SU-DHL-6 (cell line): ENCODE measurements around the gene NAV1.
"Not testable (repeated sequence)": the region's sequence is repeated elsewhere in the genome, so short reads cannot be mapped to it uniquely, and the experiment has no call there.

ENCODE experiments used
- CTCF ChIP-seq: fragments of 200-600 bp; sonication (generic); IDR thresholded peaks from one replicate; pipeline ENCODE4 v1.5.1; 2017; ENCODE audit warnings: antibody characterized with exemption, mild to moderate bottlenecking, low read length, moderate library complexity; ENCODE audit not compliant: insufficient read depth, poor library complexity, severe bottlenecking
- EZH2phosphoT487 ChIP-seq: fragments of 200-600 bp; sonication (generic), shearing (Covaris generic); conservative IDR thresholded peaks from 2 replicates; pipeline ENCODE4 v1.6.1; 2018; ENCODE audit warnings: mild to moderate bottlenecking, antibody characterized with exemption, low read length, moderate library complexity, mixed read lengths

DNA sequence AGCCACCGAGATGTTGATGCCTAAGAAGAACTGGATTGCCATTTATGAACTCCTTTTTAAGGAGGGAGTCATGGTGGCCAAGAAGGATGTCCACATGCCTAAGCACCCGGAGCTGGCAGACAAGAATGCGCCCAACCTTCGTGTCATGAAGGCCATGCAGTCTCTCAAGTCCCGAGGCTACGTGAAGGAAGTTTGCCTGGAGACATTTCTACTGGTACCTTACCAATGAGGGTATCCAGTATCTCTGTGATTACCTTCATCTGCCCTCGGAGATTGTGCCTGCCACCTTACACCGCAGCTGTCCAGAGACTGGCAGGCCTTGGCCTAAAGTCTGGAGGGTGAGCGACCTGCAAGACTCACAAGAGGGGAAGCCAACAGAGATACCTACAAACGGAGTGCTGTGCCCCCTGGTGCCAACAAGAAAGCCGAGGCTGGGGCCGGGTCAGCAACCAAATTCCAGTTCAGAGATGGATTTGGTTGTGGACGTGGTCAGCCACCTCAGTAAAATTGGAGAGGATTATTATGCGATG lies 18.8 kb upstream of the NAV1 start:
- TF ChIP-seq CTCF, EZH2phosphoT487: not testable (repeated sequence)
